Activated T-cell treated with anti-CD3 and anti-CD28 coated beads, Interleukin-2, amount 50 U/mL, for 24 hours (primary cell): Measurements from ENCODE around the gene GNG7.
A peak's percentile ranks its signal among the peaks of the same experiment; 100 is the strongest.

Experiments
- DNase-seq: peaks from one replicate; pipeline ENCODE4 v3.0.0-alpha.2; 2020
- H3K27ac Mint-ChIP-seq: 2 replicates; pipeline ENCODE4 v1.8.0; 2020; ENCODE audit warnings: mild to moderate bottlenecking, mixed read lengths
- H3K27me3 Mint-ChIP-seq: 2 replicates; pipeline ENCODE4 v1.8.0; 2020; ENCODE audit warnings: mixed read lengths
- H3K36me3 Mint-ChIP-seq: 2 replicates; pipeline ENCODE4 v1.8.0; 2020; ENCODE audit warnings: low read depth, mixed read lengths
- H3K4me1 Mint-ChIP-seq: 2 replicates; pipeline ENCODE4 v1.8.0; 2020; ENCODE audit warnings: low read depth, mixed read lengths
- H3K4me3 Mint-ChIP-seq: 2 replicates; pipeline ENCODE4 v1.8.0; 2020; ENCODE audit warnings: mild to moderate bottlenecking, moderate library complexity, mixed read lengths
- H3K9me3 Mint-ChIP-seq: 2 replicates; pipeline ENCODE4 v1.8.0; 2020; ENCODE audit warnings: mixed read lengths

The GNG7 gene

GRCh38 chr19:2702170-2703076, at the start of gene GNG7:
TSS of gene GNG7 (minus strand) at chr19:2702694. CDS start at chr19:2520688, 182,006 bp downstream.
- Mint-ChIP-seq H3K4me1 (peaks cover 31% of the 10 kb centered on the region), H3K36me3 (no peaks in the 10 kb centered on the region), H3K27me3 (no peaks in the 10 kb centered on the region), H3K4me3 (peak within 1 kb of the TSS; percentile 53), H3K27ac (no peak within 1 kb of the TSS), H3K9me3 (no peaks in the 10 kb centered on the region)
- DNase-seq, result peak; percentile 96

GRCh38 chr19:2751438-2751830, 48.9 kb upstream of the GNG7 start:
- Mint-ChIP-seq H3K4me3 (no peak overlapping the region), H3K27me3 (no peaks in the 10 kb centered on the region), H3K9me3 (no peaks in the 10 kb centered on the region), H3K4me1 (peaks cover 11% of the 10 kb centered on the region), H3K36me3 (peaks cover 38% of the 10 kb centered on the region), H3K27ac (no peak overlapping the region)
- DNase-seq, result no peak

- no peak for DNase-seq
- Mint-ChIP-seq H3K4me3 (no peak overlapping the region), H3K4me1 (peaks cover 11% of the 10 kb centered on the region), H3K36me3 (peaks cover 33% of the 10 kb centered on the region), H3K9me3 (no peaks in the 10 kb centered on the region), H3K27ac (no peak overlapping the region), H3K27me3 (no peaks in the 10 kb centered on the region)
These were observed 48.4 kb upstream of the GNG7 start for GRCh38 chr19:2750808-2751437.

- Mint-ChIP-seq H3K4me3 (no peak overlapping the region), H3K27ac (no peak overlapping the region), H3K9me3 (no peaks in the 10 kb centered on the region), H3K4me1 (peaks cover 2% of the 10 kb centered on the region), H3K27me3 (peaks cover 8% of the 10 kb centered on the region), H3K36me3 (no peaks in the 10 kb centered on the region)
- no peak for DNase-seq
These were observed 44.9 kb upstream of the GNG7 start for GRCh38 chr19:2747349-2747748.

GRCh38 chr19:2744113-2744512, 41.6 kb upstream of the GNG7 start:
- Mint-ChIP-seq H3K9me3 (no peaks in the 10 kb centered on the region), H3K36me3 (peaks cover 5% of the 10 kb centered on the region), H3K4me1 (peaks cover 9% of the 10 kb centered on the region), H3K4me3 (no peak overlapping the region), H3K27me3 (peaks cover 20% of the 10 kb centered on the region), H3K27ac (no peak overlapping the region)
- no peak for DNase-seq

GRCh38 chr19:2743099-2743498, 40.6 kb upstream of the GNG7 start:
- DNase-seq, result no peak
- Mint-ChIP-seq H3K27ac (no peak overlapping the region), H3K36me3 (peaks cover 11% of the 10 kb centered on the region), H3K9me3 (no peaks in the 10 kb centered on the region), H3K4me1 (peaks cover 14% of the 10 kb centered on the region), H3K4me3 (no peak overlapping the region), H3K27me3 (peaks cover 20% of the 10 kb centered on the region)

- no peak for DNase-seq
- Mint-ChIP-seq H3K36me3 (peaks cover 36% of the 10 kb centered on the region), H3K9me3 (no peaks in the 10 kb centered on the region), H3K27ac (peak overlapping the region; percentile 5), H3K4me1 (peaks cover 25% of the 10 kb centered on the region), H3K27me3 (peaks cover 20% of the 10 kb centered on the region), H3K4me3 (peak overlapping the region; percentile 94)
These were observed 37.8 kb upstream of the GNG7 start for GRCh38 chr19:2740314-2740656.

GRCh38 chr19:2739602-2740313, 37.3 kb upstream of the GNG7 start, which contains the start of gene SLC39A3:
TSS of gene SLC39A3 (minus strand) at chr19:2740017. CDS start at chr19:2737257, 2,760 bp downstream.
- Mint-ChIP-seq H3K4me1 (peaks cover 25% of the 10 kb centered on the region), H3K27ac (peak within 1 kb of the TSS; percentile 88), H3K27me3 (peaks cover 20% of the 10 kb centered on the region), H3K4me3 (peak within 1 kb of the TSS; percentile 94), H3K36me3 (peaks cover 41% of the 10 kb centered on the region), H3K9me3 (no peaks in the 10 kb centered on the region)
- DNase-seq, result peak; percentile 99

- Mint-ChIP-seq H3K36me3 (peaks cover 63% of the 10 kb centered on the region), H3K4me1 (peaks cover 25% of the 10 kb centered on the region), H3K27me3 (peaks cover 8% of the 10 kb centered on the region), H3K4me3 (no peak overlapping the region), H3K9me3 (no peaks in the 10 kb centered on the region), H3K27ac (no peak overlapping the region)
- DNase-seq, result no peak
These were observed 34.2 kb upstream of the GNG7 start for GRCh38 chr19:2736550-2737190.

GRCh38 chr19:2735374-2735773, 32.9 kb upstream of the GNG7 start:
- no peak for DNase-seq
- Mint-ChIP-seq H3K4me3 (no peak overlapping the region), H3K27ac (no peak overlapping the region), H3K27me3 (peaks cover 4% of the 10 kb centered on the region), H3K36me3 (peaks cover 67% of the 10 kb centered on the region), H3K9me3 (no peaks in the 10 kb centered on the region), H3K4me1 (peaks cover 24% of the 10 kb centered on the region)

GRCh38 chr19:2734589-2735288, 32.2 kb upstream of the GNG7 start:
- no peak for DNase-seq
- H3K4me1 Mint-ChIP-seq, result peaks cover 20% of the 10 kb centered on the region
- H3K27ac Mint-ChIP-seq, result no peak overlapping the region
- H3K36me3 Mint-ChIP-seq, result peaks cover 67% of the 10 kb centered on the region
- H3K9me3 Mint-ChIP-seq, result no peaks in the 10 kb centered on the region
- no peak overlapping the region for H3K4me3 Mint-ChIP-seq
- H3K27me3 Mint-ChIP-seq, result no peaks in the 10 kb centered on the region

- H3K36me3 Mint-ChIP-seq, result peaks cover 61% of the 10 kb centered on the region
These were observed 31.6 kb upstream of the GNG7 start for GRCh38 chr19:2733930-2734588.

GRCh38 chr19:2732883-2733282, 30.4 kb upstream of the GNG7 start:
- Mint-ChIP-seq H3K4me3 (no peak overlapping the region), H3K36me3 (peaks cover 55% of the 10 kb centered on the region), H3K27me3 (peaks cover under 1% of the 10 kb centered on the region), H3K27ac (no peak overlapping the region), H3K4me1 (peaks cover 11% of the 10 kb centered on the region), H3K9me3 (no peaks in the 10 kb centered on the region)
- no peak for DNase-seq

More at GRCh38 chr19:2733930-2734588, 31.6 kb upstream of the GNG7 start:
- no peak overlapping the region for H3K4me3 Mint-ChIP-seq
- H3K4me1 Mint-ChIP-seq, result peaks cover 17% of the 10 kb centered on the region
- H3K27me3 Mint-ChIP-seq, result no peaks in the 10 kb centered on the region
- H3K27ac Mint-ChIP-seq, result no peak overlapping the region
- H3K9me3 Mint-ChIP-seq, result no peaks in the 10 kb centered on the region
- DNase-seq, result no peak
